ENCODE data around the gene ADAMTSL4.
"Not testable (repeated sequence)": the region's sequence is repeated elsewhere in the genome, so short reads cannot be mapped to it uniquely, and the experiment has no call there.

ADAMTSL4 gene

GRCh38 chr1:150568594-150568966, 19.4 kb downstream of the ADAMTSL4 start:
- peak; percentile 8 for DNase-seq (ENCODE audit: extremely low spot score)
- TF ChIP-seq CTCF (IDR thresholded peaks at IDR 0.05; ENCODE audit: control extremely low read depth, extremely low read depth, low read depth, missing control alignments) = no peak
- ChIA-PET POLR2A (interaction anchor here (1.7 to 12.7 kb wide), 2 partner anchors 7 to 61 kb away, joined by 7 to 305 read pairs; partner anchors contain the start of genes ENSA and MCL1), CTCF (interaction anchor here (1.1 to 10.8 kb wide), 9 partner anchors 8 to 312 kb away, joined by 3 to 149 read pairs (median 5); partner anchors contain the start of gene MCL1)

- POLR2A ChIA-PET = interaction anchor here (0.7 to 11.0 kb wide), 5 partner anchors 7 to 686 kb away, joined by 3 to 305 read pairs (median 5); a partner anchor contains a TSS
- no peak for TF ChIP-seq CTCF (IDR thresholded peaks at IDR 0.05; ENCODE audit: control extremely low read depth, extremely low read depth, low read depth, missing control alignments)
- CTCF ChIA-PET = interaction anchor here (1.4 to 10.8 kb wide), 2 partner anchors 13 to 422 kb away, joined by 3 to 149 read pairs; no protein-coding TSS in a partner anchor
- peak; percentile 15 for DNase-seq (ENCODE audit: extremely low spot score)
Observed at GRCh38 chr1:150572918-150573647, 23.9 kb downstream of the ADAMTSL4 start.

DNA sequence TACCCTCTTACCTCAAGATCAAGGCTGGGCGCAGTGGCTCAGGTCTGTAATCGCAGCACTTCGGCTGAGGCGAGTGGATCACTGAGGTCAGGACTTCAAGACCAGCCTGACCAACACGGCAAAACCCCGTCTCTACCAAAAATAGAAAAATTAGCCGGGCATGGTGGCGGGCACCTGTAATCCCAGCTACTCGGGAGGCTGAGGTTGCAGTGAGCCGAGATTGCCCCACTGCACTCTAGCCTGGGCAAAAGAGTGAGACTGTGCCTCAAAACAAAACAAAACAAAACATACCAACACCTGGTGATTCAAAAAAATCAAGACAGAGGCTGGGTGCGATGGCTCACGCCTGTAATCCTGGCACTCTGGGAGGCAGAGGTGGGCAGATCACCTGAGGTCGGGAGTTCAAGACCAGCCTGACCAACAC, 24.5 kb downstream of the ADAMTSL4 start:
- ChIA-PET CTCF (interaction anchor here (10.8 kb wide), 1 partner anchor 13 kb away, joined by 149 read pairs; no protein-coding TSS in a partner anchor), POLR2A (interaction anchor here (0.6 to 11.0 kb wide), 3 partner anchors 8 to 526 kb away, joined by 3 to 305 read pairs (median 6); no protein-coding TSS in a partner anchor)
- DNase-seq (ENCODE audit: extremely low spot score) = not testable (repeated sequence)

GRCh38 chr1:150574260-150575071, 25.3 kb downstream of the ADAMTSL4 start:
- CTCF ChIA-PET = interaction anchor here (1.5 to 10.8 kb wide), 2 partner anchors 14 to 45 kb away, joined by 4 to 149 read pairs; no protein-coding TSS in a partner anchor
- DNase-seq (ENCODE audit: extremely low spot score) = no peak
- POLR2A ChIA-PET = interaction anchor here (0.6 to 11.0 kb wide), 2 partner anchors 9 to 525 kb away, joined by 6 to 305 read pairs; no protein-coding TSS in a partner anchor
- TF ChIP-seq CTCF (IDR thresholded peaks at IDR 0.05; ENCODE audit: control extremely low read depth, extremely low read depth, low read depth, missing control alignments) = no peak

- POLR2A ChIA-PET = interaction anchor here (11.0 kb wide), 1 partner anchor 9 kb away, joined by 305 read pairs; no protein-coding TSS in a partner anchor
- CTCF ChIA-PET = interaction anchor here (1.5 to 10.8 kb wide), 2 partner anchors 15 to 44 kb away, joined by 4 to 149 read pairs; no protein-coding TSS in a partner anchor
- peak; percentile 11 for DNase-seq (ENCODE audit: extremely low spot score)
- TF ChIP-seq CTCF (IDR thresholded peaks at IDR 0.05; ENCODE audit: control extremely low read depth, extremely low read depth, low read depth, missing control alignments) = no peak
Observed at GRCh38 chr1:150575072-150575489, 25.9 kb downstream of the ADAMTSL4 start.

DNA sequence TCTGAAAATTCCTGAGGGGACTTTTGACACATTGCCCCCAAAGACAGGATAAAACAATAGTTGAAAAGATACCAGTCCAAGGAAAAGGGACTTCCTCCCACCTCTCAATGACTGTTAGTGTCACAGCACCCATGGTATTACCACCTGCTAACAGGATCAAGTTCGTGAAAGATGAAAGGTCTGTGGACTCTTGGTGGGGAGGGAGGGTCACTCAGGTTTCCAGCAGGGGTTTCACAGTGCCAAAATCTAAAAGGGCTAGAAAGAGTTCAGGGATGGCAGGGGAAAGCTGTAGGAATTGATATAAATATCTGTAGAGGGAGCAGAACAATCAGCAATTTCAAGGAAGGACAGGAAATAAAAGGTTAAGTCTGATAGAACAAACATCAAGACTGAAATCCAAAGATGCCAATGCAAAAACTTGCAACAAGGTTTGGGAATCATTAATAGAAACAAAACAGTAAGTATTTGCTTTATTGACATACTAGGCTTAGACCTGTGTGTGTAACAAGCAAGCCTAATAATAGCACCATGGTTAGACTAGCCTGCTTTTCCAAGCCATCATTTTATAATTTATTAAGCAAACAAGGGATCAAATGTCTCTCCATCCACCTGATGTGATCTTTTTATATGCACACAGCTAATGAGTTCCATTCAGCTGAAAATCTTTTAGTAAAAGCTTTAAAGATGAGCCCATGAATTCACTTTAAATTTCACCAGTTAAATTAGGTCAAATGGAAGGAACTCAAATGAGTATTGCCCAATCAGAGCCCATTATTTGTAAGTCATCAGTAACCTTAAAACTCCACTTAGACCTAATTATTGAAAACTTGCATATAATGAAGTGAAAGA, 26.5 kb downstream of the ADAMTSL4 start:
- CTCF ChIA-PET = interaction anchor here (1.5 to 10.8 kb wide), 2 partner anchors 15 to 44 kb away, joined by 4 to 149 read pairs; no protein-coding TSS in a partner anchor
- TF ChIP-seq CTCF (IDR thresholded peaks at IDR 0.05; ENCODE audit: control extremely low read depth, extremely low read depth, low read depth, missing control alignments) = no peak
- DNase-seq (ENCODE audit: extremely low spot score) = no peak
- POLR2A ChIA-PET = interaction anchor here (1.0 to 11.0 kb wide), 3 partner anchors 10 to 53 kb away, joined by 4 to 305 read pairs (median 5); partner anchors contain the start of gene ENSA

Data from GM10248 (cell line).